NCI-H2196 (cell line): ENCODE results near the gene LRRC15.

Source experiments
- DNase-seq: peaks from one replicate; lab custom pipeline; 2025; ENCODE audit not compliant: unreplicated experiment; lab: John Stamatoyannopoulos, UW

The LRRC15 gene

GRCh38 chr3:194369522-194370279 lies at the start of gene LRRC15:
LRRC15 (minus strand) TSS chr3:194369743; CDS start chr3:194361043, 8,700 bp downstream.
- DNase-seq: no peak

GRCh38 chr3:194418671-194419070 lies 49.1 kb upstream of the LRRC15 start:
- no peak for DNase-seq

GRCh38 chr3:194407423-194407822 lies 37.9 kb upstream of the LRRC15 start:
- DNase-seq: no peak

GRCh38 chr3:194405766-194406165 lies 36.2 kb upstream of the LRRC15 start:
- no peak for DNase-seq

- peak; percentile 91 for DNase-seq
Observed at GRCh38 chr3:194404365-194405140, 35.0 kb upstream of the LRRC15 start.

- DNase-seq: no peak
Observed at GRCh38 chr3:194401868-194402329, 32.4 kb upstream of the LRRC15 start.

GRCh38 chr3:194401346-194401745 lies 31.8 kb upstream of the LRRC15 start:
- DNase-seq: no peak

GRCh38 chr3:194399874-194400411 lies 30.4 kb upstream of the LRRC15 start:
- no peak for DNase-seq

- DNase-seq: no peak
Observed at GRCh38 chr3:194399166-194399565, 29.6 kb upstream of the LRRC15 start, which contains the start of gene GP5. GP5 (minus strand) TSS chr3:194399266; CDS start chr3:194398282, 984 bp downstream.

- no peak for DNase-seq
Observed at GRCh38 chr3:194397757-194398312, 28.3 kb upstream of the LRRC15 start.

- no peak for DNase-seq
Observed at GRCh38 chr3:194396859-194397756, 27.6 kb upstream of the LRRC15 start.

- DNase-seq: no peak
Observed at GRCh38 chr3:194396539-194396858, 27.0 kb upstream of the LRRC15 start.

- DNase-seq: no peak
Observed at GRCh38 chr3:194395778-194396538, 26.4 kb upstream of the LRRC15 start.

- peak; percentile 41 for DNase-seq
Observed at GRCh38 chr3:194395212-194395611, 25.7 kb upstream of the LRRC15 start.

- DNase-seq: no peak
Observed at GRCh38 chr3:194392576-194392975, 23.0 kb upstream of the LRRC15 start.

GRCh38 chr3:194390835-194391234 lies 21.3 kb upstream of the LRRC15 start:
- DNase-seq: no peak

GRCh38 chr3:194389269-194389668 lies 19.7 kb upstream of the LRRC15 start:
- no peak for DNase-seq

GRCh38 chr3:194387926-194388418 lies 18.4 kb upstream of the LRRC15 start:
- DNase-seq: no peak

GRCh38 chr3:194387276-194387675 lies 17.7 kb upstream of the LRRC15 start:
- no peak for DNase-seq

- peak; percentile 48 for DNase-seq
Observed at GRCh38 chr3:194386648-194387047, 17.1 kb upstream of the LRRC15 start.
